Kidney epithelial cell (primary cell): ENCODE measurements around the gene SMARCD1. TPM values are rescaled to one million over a fixed set of nuclear protein-coding genes. Genes with fewer than 3 reads are reported as not detected.

Experiments used
- DNase-seq: peaks from one replicate; pipeline ENCODE4 v3.0.0-alpha.2; 2010; ENCODE audit warnings: low read depth
- H3K27me3 ChIP-seq: 2 replicates; pipeline ENCODE4 v1.6.0; 2011; ENCODE audit warnings: low read length; ENCODE audit not compliant: control insufficient read depth, insufficient read depth
- H3K36me3 ChIP-seq: 2 replicates; pipeline ENCODE4 v1.5.1; 2011; ENCODE audit warnings: low read length; ENCODE audit not compliant: control insufficient read depth, insufficient read depth
- H3K4me3 ChIP-seq: 2 replicates; pipeline ENCODE4 v1.5.1; 2011; ENCODE audit warnings: low read depth, mild to moderate bottlenecking, control low read depth, low read length
- total RNA-seq: library from RNA; depleted of rRNA; stranded (reverse); fragments of >200 nt; gene quantifications from 2 replicates; pipeline ENCODE4 v1.2.3, GENCODE V29; 2015
- TF ChIP-seq, protein P1 (sequence below): IDR thresholded peaks from 2 replicates; pipeline ENCODE4 v1.5.1; 2011; ENCODE audit warnings: mild to moderate bottlenecking, moderate library complexity, low read length, control low read depth, inconsistent platforms; ENCODE audit not compliant: insufficient read depth, poor library complexity, severe bottlenecking

Gene SMARCD1
- total RNA-seq, 1 donor from 2014 or later = 133 TPM

DNA sequence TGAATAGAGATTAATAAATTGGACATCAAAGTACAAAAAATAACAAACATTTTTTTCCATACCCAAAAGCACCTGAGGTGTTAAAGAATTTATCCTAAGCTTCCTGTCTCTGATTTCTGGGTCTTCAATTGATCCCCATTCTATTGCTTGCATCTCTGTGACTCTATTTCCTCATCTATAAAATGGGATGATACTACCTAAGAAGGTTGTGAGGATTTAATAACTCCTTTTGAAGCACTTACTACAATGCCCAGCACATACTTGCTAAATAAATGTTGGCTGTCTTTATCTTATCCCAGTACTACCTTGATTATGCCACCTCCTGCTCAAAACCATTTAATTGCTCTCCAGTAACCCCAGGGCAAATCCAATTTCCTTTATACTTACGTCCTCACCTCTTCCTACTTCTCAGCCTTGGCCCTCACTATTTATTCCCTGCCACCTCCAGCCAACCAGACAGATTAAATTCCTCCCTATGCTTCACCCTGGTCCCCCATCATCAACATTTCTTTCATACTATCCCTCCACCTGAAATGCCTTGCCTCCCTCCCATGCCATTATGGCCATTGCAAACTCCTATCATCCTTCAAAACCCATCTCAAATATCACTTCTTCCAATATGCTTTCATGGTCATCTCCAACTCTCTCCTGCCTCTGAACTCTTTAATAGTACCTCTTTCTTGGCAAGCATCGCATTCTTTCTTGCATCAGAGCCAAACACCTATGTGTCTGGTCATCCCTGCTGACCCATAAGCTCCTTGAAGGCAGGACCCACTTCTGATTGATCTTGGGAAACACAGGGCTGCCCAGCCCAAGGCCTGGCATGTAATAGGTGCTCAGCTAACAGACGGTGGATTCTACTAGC, 35.7 kb upstream of the SMARCD1 start:
- H3K36me3 ChIP-seq = no peaks in the 10 kb centered on the region
- TF ChIP-seq, protein P1, sequence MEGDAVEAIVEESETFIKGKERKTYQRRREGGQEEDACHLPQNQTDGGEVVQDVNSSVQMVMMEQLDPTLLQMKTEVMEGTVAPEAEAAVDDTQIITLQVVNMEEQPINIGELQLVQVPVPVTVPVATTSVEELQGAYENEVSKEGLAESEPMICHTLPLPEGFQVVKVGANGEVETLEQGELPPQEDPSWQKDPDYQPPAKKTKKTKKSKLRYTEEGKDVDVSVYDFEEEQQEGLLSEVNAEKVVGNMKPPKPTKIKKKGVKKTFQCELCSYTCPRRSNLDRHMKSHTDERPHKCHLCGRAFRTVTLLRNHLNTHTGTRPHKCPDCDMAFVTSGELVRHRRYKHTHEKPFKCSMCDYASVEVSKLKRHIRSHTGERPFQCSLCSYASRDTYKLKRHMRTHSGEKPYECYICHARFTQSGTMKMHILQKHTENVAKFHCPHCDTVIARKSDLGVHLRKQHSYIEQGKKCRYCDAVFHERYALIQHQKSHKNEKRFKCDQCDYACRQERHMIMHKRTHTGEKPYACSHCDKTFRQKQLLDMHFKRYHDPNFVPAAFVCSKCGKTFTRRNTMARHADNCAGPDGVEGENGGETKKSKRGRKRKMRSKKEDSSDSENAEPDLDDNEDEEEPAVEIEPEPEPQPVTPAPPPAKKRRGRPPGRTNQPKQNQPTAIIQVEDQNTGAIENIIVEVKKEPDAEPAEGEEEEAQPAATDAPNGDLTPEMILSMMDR = no peak
- no peak overlapping the region for H3K4me3 ChIP-seq
- peaks cover 27% of the 10 kb centered on the region for H3K27me3 ChIP-seq
- no peak for DNase-seq

DNA sequence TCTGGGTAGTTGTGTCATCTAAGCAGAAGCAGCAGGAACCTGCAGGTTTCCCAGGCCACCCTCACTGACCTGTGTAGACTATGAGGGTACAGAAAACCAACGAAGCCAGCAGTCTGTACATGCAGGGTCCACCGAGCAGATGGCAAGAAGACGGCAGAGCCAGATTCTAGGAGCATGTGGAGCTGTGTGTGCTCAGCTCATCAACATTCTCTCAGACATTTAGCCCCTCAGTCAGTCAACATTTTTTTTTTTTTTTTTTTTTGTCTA, 35.1 kb upstream of the SMARCD1 start:
- no peak overlapping the region for H3K4me3 ChIP-seq
- H3K27me3 ChIP-seq = peaks cover 27% of the 10 kb centered on the region
- DNase-seq = no peak
- TF ChIP-seq, protein P1 = no peak
- no peaks in the 10 kb centered on the region for H3K36me3 ChIP-seq

DNA sequence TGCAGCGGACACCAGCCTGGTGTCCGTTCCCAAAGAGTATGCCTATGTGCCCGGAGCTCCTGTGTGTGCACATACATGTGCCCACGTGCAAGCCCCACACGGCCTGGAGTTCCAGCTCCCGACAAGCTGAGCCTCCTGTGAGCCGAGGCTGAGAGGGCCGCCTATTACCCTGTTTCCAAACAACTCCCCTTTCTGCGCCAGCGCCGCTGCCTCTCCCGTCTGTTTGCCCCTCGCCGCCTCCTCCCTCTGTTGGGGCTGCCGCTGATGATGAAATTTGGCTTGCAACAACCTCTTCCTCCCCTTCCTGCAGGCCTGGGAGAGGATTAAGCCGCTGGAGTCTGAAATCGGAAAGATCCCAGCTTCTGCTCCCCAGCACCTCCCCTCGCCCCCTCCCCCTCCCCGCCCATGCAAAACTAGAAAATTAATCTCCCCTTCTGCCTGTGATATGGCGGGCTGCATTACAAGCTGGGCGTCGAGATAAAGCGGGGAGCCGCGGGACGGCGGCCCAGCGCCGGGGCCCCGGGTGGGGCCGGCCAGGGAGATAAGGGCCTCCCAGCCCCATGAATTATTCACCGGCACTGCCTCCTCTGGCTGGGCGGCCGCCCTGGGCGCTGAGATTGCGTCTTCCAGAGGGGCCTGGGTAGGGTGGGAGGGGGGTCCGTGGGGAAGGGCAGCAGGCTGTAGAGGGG, 34.6 kb upstream of the SMARCD1 start:
- TF ChIP-seq, protein P1 = no peak
- Histone ChIP-seq H3K36me3 (no peaks in the 10 kb centered on the region), H3K4me3 (no peak overlapping the region), H3K27me3 (peaks cover 27% of the 10 kb centered on the region)
- no peak for DNase-seq

DNA sequence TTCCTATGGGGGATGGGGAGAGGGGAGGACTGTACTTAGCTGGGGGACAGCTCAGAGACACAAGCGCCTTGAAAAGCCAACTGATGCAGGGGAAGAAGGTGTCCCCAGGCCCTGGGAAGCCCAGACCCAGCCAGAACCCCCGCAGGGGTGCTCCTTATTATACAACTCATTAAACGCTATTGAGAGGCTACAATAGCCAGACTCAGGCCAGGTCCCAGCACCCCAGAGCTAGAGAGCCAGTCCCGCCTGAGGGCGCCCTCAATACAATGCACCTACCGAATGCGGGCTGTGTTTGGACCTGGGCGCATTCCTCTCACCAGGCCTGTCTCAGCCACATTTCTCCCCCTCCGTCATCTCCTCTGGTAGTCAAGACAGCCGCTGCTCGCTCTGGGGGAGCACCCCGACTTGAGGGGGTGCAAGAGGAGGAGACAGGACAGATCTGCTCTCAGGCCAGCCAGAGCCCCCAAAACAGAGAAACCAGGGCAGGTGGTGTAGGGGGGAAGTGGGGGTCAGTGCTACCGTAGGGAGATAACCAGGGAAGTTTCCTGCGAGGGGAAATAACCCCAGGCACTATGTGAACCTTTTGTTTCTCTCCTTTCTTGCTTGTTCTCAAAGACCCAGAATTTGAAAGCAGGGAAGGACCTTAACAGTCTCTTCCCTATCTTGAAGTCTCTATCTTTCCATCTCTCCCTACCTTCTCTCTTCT, 33.9 kb upstream of the SMARCD1 start:
- no peak for DNase-seq
- no peaks in the 10 kb centered on the region for H3K36me3 ChIP-seq
- TF ChIP-seq, protein P1 = no peak
- H3K4me3 ChIP-seq = no peak overlapping the region
- peaks cover 28% of the 10 kb centered on the region for H3K27me3 ChIP-seq

DNA sequence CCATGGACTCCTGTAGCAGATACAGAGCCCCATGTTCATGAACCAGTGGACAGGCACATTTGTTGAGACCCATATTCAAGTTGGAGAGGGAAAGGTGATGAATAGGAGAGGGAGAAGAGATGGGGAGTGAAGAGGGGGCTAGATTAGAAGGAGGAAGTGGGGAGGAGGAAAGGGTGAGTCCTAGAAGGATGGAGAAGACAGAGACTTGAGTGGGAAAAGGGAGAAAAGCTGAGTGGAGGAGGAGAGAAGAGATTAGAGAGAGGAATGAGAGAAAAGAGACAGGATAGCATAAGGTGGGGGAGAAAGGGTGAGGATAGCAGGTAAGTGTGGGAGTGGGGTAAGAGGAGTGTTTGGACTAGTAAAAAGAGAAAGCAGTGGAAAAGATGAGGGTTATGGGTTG, 32.6 kb upstream of the SMARCD1 start:
- Histone ChIP-seq H3K4me3 (no peak overlapping the region), H3K27me3 (peaks cover 38% of the 10 kb centered on the region), H3K36me3 (no peaks in the 10 kb centered on the region)
- DNase-seq = no peak
- TF ChIP-seq, protein P1 = no peak
